Measurements from ENCODE around the gene SLC5A5.
"Not testable (repeated sequence)": the region's sequence is repeated elsewhere in the genome, so short reads cannot be mapped to it uniquely, and the experiment has no call there.

Gene SLC5A5

GRCh38 chr19:17881701-17882100 is 10.0 kb downstream of the SLC5A5 start:
- Histone ChIP-seq H3K9me3 (ENCODE audit: control insufficient read depth, low read length) (no peaks in the 10 kb centered on the region), H3K27me3 (replicated peaks; ENCODE audit: control insufficient read depth, insufficient read depth, low read length) (peaks cover 18% of the 10 kb centered on the region), H3K4me1 (ENCODE audit: control insufficient read depth, insufficient read depth, low read length) (no peaks in the 10 kb centered on the region), H3K9ac (ENCODE audit: low read length) (no peak overlapping the region), H3K36me3 (ENCODE audit: control insufficient read depth, insufficient read depth, low read length, severe bottlenecking) (no peaks in the 10 kb centered on the region), H3K4me3 (ENCODE audit: low read length) (no peak overlapping the region)
- no peak for DNase-seq (ENCODE audit: low read depth)

- Histone ChIP-seq H3K27me3 (replicated peaks; ENCODE audit: control insufficient read depth, insufficient read depth, low read length) (peaks cover 18% of the 10 kb centered on the region), H3K36me3 (ENCODE audit: control insufficient read depth, insufficient read depth, low read length, severe bottlenecking) (no peaks in the 10 kb centered on the region), H3K9ac (ENCODE audit: low read length) (no peak overlapping the region), H3K4me1 (ENCODE audit: control insufficient read depth, insufficient read depth, low read length) (no peaks in the 10 kb centered on the region), H3K4me3 (ENCODE audit: low read length) (no peak overlapping the region), H3K9me3 (ENCODE audit: control insufficient read depth, low read length) (no peaks in the 10 kb centered on the region)
- DNase-seq (ENCODE audit: low read depth): no peak
Measured at GRCh38 chr19:17883627-17884410, 12.1 kb downstream of the SLC5A5 start.

- Histone ChIP-seq H3K4me3 (ENCODE audit: low read length) (no peak overlapping the region), H3K27me3 (replicated peaks; ENCODE audit: control insufficient read depth, insufficient read depth, low read length) (peaks cover 21% of the 10 kb centered on the region), H3K4me1 (ENCODE audit: control insufficient read depth, insufficient read depth, low read length) (no peaks in the 10 kb centered on the region), H3K9me3 (ENCODE audit: control insufficient read depth, low read length) (no peaks in the 10 kb centered on the region), H3K36me3 (ENCODE audit: control insufficient read depth, insufficient read depth, low read length, severe bottlenecking) (no peaks in the 10 kb centered on the region), H3K9ac (ENCODE audit: low read length) (no peak overlapping the region)
- DNase-seq (ENCODE audit: low read depth): no peak
Measured at GRCh38 chr19:17886515-17886914, 14.8 kb downstream of the SLC5A5 start.

- not testable (repeated sequence) for H3K4me1 ChIP-seq (ENCODE audit: control insufficient read depth, insufficient read depth, low read length); H3K36me3 ChIP-seq (ENCODE audit: control insufficient read depth, insufficient read depth, low read length, severe bottlenecking); H3K9ac ChIP-seq (ENCODE audit: low read length); H3K4me3 ChIP-seq (ENCODE audit: low read length); H3K9me3 ChIP-seq (ENCODE audit: control insufficient read depth, low read length); DNase-seq (ENCODE audit: low read depth)
- H3K27me3 ChIP-seq (replicated peaks; ENCODE audit: control insufficient read depth, insufficient read depth, low read length): peaks cover 20% of the 10 kb centered on the region
Measured at GRCh38 chr19:17887221-17887620, 15.5 kb downstream of the SLC5A5 start.

GRCh38 chr19:17888260-17888659 is 16.5 kb downstream of the SLC5A5 start:
- H3K27me3 ChIP-seq (replicated peaks; ENCODE audit: control insufficient read depth, insufficient read depth, low read length): peaks cover 20% of the 10 kb centered on the region
- no peaks in the 10 kb centered on the region for H3K4me1 ChIP-seq (ENCODE audit: control insufficient read depth, insufficient read depth, low read length)
- no peak overlapping the region for H3K9ac ChIP-seq (ENCODE audit: low read length)
- H3K9me3 ChIP-seq (ENCODE audit: control insufficient read depth, low read length): no peaks in the 10 kb centered on the region
- H3K36me3 ChIP-seq (ENCODE audit: control insufficient read depth, insufficient read depth, low read length, severe bottlenecking): no peaks in the 10 kb centered on the region
- no peak overlapping the region for H3K4me3 ChIP-seq (ENCODE audit: low read length)
- DNase-seq (ENCODE audit: low read depth): no peak

- Histone ChIP-seq H3K4me3 (ENCODE audit: low read length) (no peak overlapping the region), H3K9ac (ENCODE audit: low read length) (no peak overlapping the region), H3K36me3 (ENCODE audit: control insufficient read depth, insufficient read depth, low read length, severe bottlenecking) (no peaks in the 10 kb centered on the region), H3K4me1 (ENCODE audit: control insufficient read depth, insufficient read depth, low read length) (no peaks in the 10 kb centered on the region), H3K27me3 (replicated peaks; ENCODE audit: control insufficient read depth, insufficient read depth, low read length) (peaks cover 28% of the 10 kb centered on the region), H3K9me3 (ENCODE audit: control insufficient read depth, low read length) (no peaks in the 10 kb centered on the region)
- peak; percentile 70 for DNase-seq (ENCODE audit: low read depth)
Measured at GRCh38 chr19:17889609-17890214, 18.0 kb downstream of the SLC5A5 start.

GRCh38 chr19:17893766-17894165 is 22.0 kb downstream of the SLC5A5 start:
- no peaks in the 10 kb centered on the region for H3K36me3 ChIP-seq (ENCODE audit: control insufficient read depth, insufficient read depth, low read length, severe bottlenecking)
- H3K9me3 ChIP-seq (ENCODE audit: control insufficient read depth, low read length): no peaks in the 10 kb centered on the region
- no peak for DNase-seq (ENCODE audit: low read depth)
- H3K9ac ChIP-seq (ENCODE audit: low read length): no peak overlapping the region
- no peak overlapping the region for H3K4me3 ChIP-seq (ENCODE audit: low read length)
- no peaks in the 10 kb centered on the region for H3K4me1 ChIP-seq (ENCODE audit: control insufficient read depth, insufficient read depth, low read length)
- H3K27me3 ChIP-seq (replicated peaks; ENCODE audit: control insufficient read depth, insufficient read depth, low read length): peaks cover 40% of the 10 kb centered on the region

GRCh38 chr19:17902701-17903100 is 31.0 kb downstream of the SLC5A5 start:
- H3K4me1 ChIP-seq (ENCODE audit: control insufficient read depth, insufficient read depth, low read length): no peaks in the 10 kb centered on the region
- H3K9me3 ChIP-seq (ENCODE audit: control insufficient read depth, low read length): peaks cover 1% of the 10 kb centered on the region
- DNase-seq (ENCODE audit: low read depth): peak; percentile 41
- peaks cover 5% of the 10 kb centered on the region for H3K27me3 ChIP-seq (replicated peaks; ENCODE audit: control insufficient read depth, insufficient read depth, low read length)
- H3K36me3 ChIP-seq (ENCODE audit: control insufficient read depth, insufficient read depth, low read length, severe bottlenecking): no peaks in the 10 kb centered on the region
- H3K4me3 ChIP-seq (ENCODE audit: low read length): no peak overlapping the region
- no peak overlapping the region for H3K9ac ChIP-seq (ENCODE audit: low read length)

- H3K9ac ChIP-seq (ENCODE audit: low read length): no peak overlapping the region
- no peaks in the 10 kb centered on the region for H3K27me3 ChIP-seq (replicated peaks; ENCODE audit: control insufficient read depth, insufficient read depth, low read length)
- no peak overlapping the region for H3K4me3 ChIP-seq (ENCODE audit: low read length)
- H3K4me1 ChIP-seq (ENCODE audit: control insufficient read depth, insufficient read depth, low read length): no peaks in the 10 kb centered on the region
- DNase-seq (ENCODE audit: low read depth): no peak
- H3K9me3 ChIP-seq (ENCODE audit: control insufficient read depth, low read length): peaks cover 13% of the 10 kb centered on the region
- H3K36me3 ChIP-seq (ENCODE audit: control insufficient read depth, insufficient read depth, low read length, severe bottlenecking): no peaks in the 10 kb centered on the region
Measured at GRCh38 chr19:17908244-17908643, 36.5 kb downstream of the SLC5A5 start.

GRCh38 chr19:17909003-17909732 is 37.4 kb downstream of the SLC5A5 start:
- H3K4me3 ChIP-seq (ENCODE audit: low read length): no peak overlapping the region
- H3K9me3 ChIP-seq (ENCODE audit: control insufficient read depth, low read length): peaks cover 16% of the 10 kb centered on the region
- no peaks in the 10 kb centered on the region for H3K36me3 ChIP-seq (ENCODE audit: control insufficient read depth, insufficient read depth, low read length, severe bottlenecking)
- H3K27me3 ChIP-seq (replicated peaks; ENCODE audit: control insufficient read depth, insufficient read depth, low read length): no peaks in the 10 kb centered on the region
- DNase-seq (ENCODE audit: low read depth): no peak
- H3K9ac ChIP-seq (ENCODE audit: low read length): no peak overlapping the region
- no peaks in the 10 kb centered on the region for H3K4me1 ChIP-seq (ENCODE audit: control insufficient read depth, insufficient read depth, low read length)

GRCh38 chr19:17910791-17911360 is 39.1 kb downstream of the SLC5A5 start:
- no peaks in the 10 kb centered on the region for H3K27me3 ChIP-seq (replicated peaks; ENCODE audit: control insufficient read depth, insufficient read depth, low read length)
- H3K4me1 ChIP-seq (ENCODE audit: control insufficient read depth, insufficient read depth, low read length): no peaks in the 10 kb centered on the region
- H3K36me3 ChIP-seq (ENCODE audit: control insufficient read depth, insufficient read depth, low read length, severe bottlenecking): no peaks in the 10 kb centered on the region
- no peak overlapping the region for H3K9ac ChIP-seq (ENCODE audit: low read length)
- no peak overlapping the region for H3K4me3 ChIP-seq (ENCODE audit: low read length)
- H3K9me3 ChIP-seq (ENCODE audit: control insufficient read depth, low read length): peaks cover 16% of the 10 kb centered on the region
- no peak for DNase-seq (ENCODE audit: low read depth)
